RWPE2 (cell line): Measurements from ENCODE around the gene MACROD2.

Experiments used
- ATAC-seq: fragments of 200-7000 bp; cut with Tn5 transposase; 3 replicates; pipeline ENCODE4 v1.9.1; 2021; ENCODE audit warnings: low read depth
- DNase-seq: peaks from one replicate; pipeline ENCODE4 v3.0.0-alpha.2; 2020; ENCODE audit warnings: low spot score
- H3K27ac ChIP-seq: fragments of 450-650 bp; 2 replicates; pipeline ENCODE4 v1.5.1; 2017; ENCODE audit warnings: mild to moderate bottlenecking; ENCODE audit not compliant: poor library complexity, severe bottlenecking
- H3K27me3 ChIP-seq: fragments of 250-450 bp; sonication (Bioruptor Pico); 2 replicates; pipeline ENCODE4 v1.5.1; 2021; ENCODE audit warnings: mild to moderate bottlenecking, moderate library complexity; ENCODE audit not compliant: insufficient read depth, poor library complexity, severe bottlenecking
- H3K36me3 ChIP-seq: fragments of 250-450 bp; sonication (Bioruptor Pico); 2 replicates; pipeline ENCODE4 v1.5.1; 2020; ENCODE audit warnings: low read depth, mild to moderate bottlenecking, moderate library complexity
- H3K4me1 ChIP-seq: fragments of 250-450 bp; sonication (Bioruptor Pico); 2 replicates; pipeline ENCODE4 v1.5.1; 2021; ENCODE audit warnings: mild to moderate bottlenecking, moderate library complexity; ENCODE audit not compliant: insufficient read depth, poor library complexity, severe bottlenecking
- H3K4me3 ChIP-seq: fragments of 250-450 bp; sonication (Bioruptor Pico); 2 replicates; pipeline ENCODE4 v1.5.1; 2021; ENCODE audit warnings: mild to moderate bottlenecking, moderate library complexity; ENCODE audit not compliant: severe bottlenecking
- H3K9me3 ChIP-seq: fragments of 250-450 bp; sonication (Bioruptor Pico); 2 replicates; pipeline ENCODE4 v1.5.1; 2021; ENCODE audit warnings: mild to moderate bottlenecking, moderate library complexity; ENCODE audit not compliant: severe bottlenecking
- CTCF ChIP-seq: fragments of 450-650 bp; IDR thresholded peaks from one replicate; pipeline ENCODE4 v1.5.1; 2017; ENCODE audit warnings: mild to moderate bottlenecking, moderate library complexity; ENCODE audit not compliant: poor library complexity, severe bottlenecking

The MACROD2 gene

GRCh38 chr20:14986026-14986655, 990.8 kb downstream of the MACROD2 start:
- H3K4me3 ChIP-seq = no peak overlapping the region
- DNase-seq (no peak), ATAC-seq (peak; percentile 73)
- peak overlapping the region; percentile 58 for H3K27ac ChIP-seq
- no peaks in the 10 kb centered on the region for H3K27me3 ChIP-seq
- H3K36me3 ChIP-seq = no peaks in the 10 kb centered on the region
- H3K4me1 ChIP-seq = peaks cover 17% of the 10 kb centered on the region
- TF ChIP-seq CTCF = no peak
- peaks cover 9% of the 10 kb centered on the region for H3K9me3 ChIP-seq

GRCh38 chr20:14986656-14987055, 991.3 kb downstream of the MACROD2 start:
- H3K4me1 ChIP-seq = peaks cover 22% of the 10 kb centered on the region
- peaks cover 8% of the 10 kb centered on the region for H3K9me3 ChIP-seq
- peak overlapping the region; percentile 58 for H3K27ac ChIP-seq
- H3K27me3 ChIP-seq = no peaks in the 10 kb centered on the region
- H3K36me3 ChIP-seq = no peaks in the 10 kb centered on the region
- ATAC-seq = no peak
- no peak overlapping the region for H3K4me3 ChIP-seq
- no peak for TF ChIP-seq CTCF
- no peak for DNase-seq

GRCh38 chr20:14989535-14990290, 994.4 kb downstream of the MACROD2 start:
- no peak for DNase-seq
- Histone ChIP-seq H3K4me3 (no peak overlapping the region), H3K27ac (no peak overlapping the region), H3K27me3 (no peaks in the 10 kb centered on the region), H3K9me3 (no peaks in the 10 kb centered on the region), H3K4me1 (peaks cover 40% of the 10 kb centered on the region), H3K36me3 (no peaks in the 10 kb centered on the region)
- no peak for TF ChIP-seq CTCF
- ATAC-seq = no peak

- ATAC-seq (peak; percentile 72), DNase-seq (no peak)
- no peaks in the 10 kb centered on the region for H3K9me3 ChIP-seq
- TF ChIP-seq CTCF = no peak
- peaks cover 33% of the 10 kb centered on the region for H3K4me1 ChIP-seq
- H3K27ac ChIP-seq = peak overlapping the region; percentile 72
- H3K36me3 ChIP-seq = no peaks in the 10 kb centered on the region
- no peaks in the 10 kb centered on the region for H3K27me3 ChIP-seq
- no peak overlapping the region for H3K4me3 ChIP-seq
These were observed 995.7 kb downstream of the MACROD2 start for GRCh38 chr20:14991023-14991422.

- DNase-seq (no peak), ATAC-seq (peak; percentile 75)
- TF ChIP-seq CTCF = no peak
- Histone ChIP-seq H3K27me3 (no peaks in the 10 kb centered on the region), H3K27ac (peak overlapping the region; percentile 72), H3K9me3 (no peaks in the 10 kb centered on the region), H3K36me3 (no peaks in the 10 kb centered on the region), H3K4me1 (peaks cover 28% of the 10 kb centered on the region), H3K4me3 (no peak overlapping the region)
These were observed 996.8 kb downstream of the MACROD2 start for GRCh38 chr20:14992153-14992552.
